ENCODE results near the gene MAGEC3. TPM values are rescaled to one million over a fixed set of nuclear protein-coding genes. Genes with fewer than 3 reads are reported as not detected.

MAGEC3 gene
- total and polyA plus RNA-seq, 2 of the 13 experiments (the other 11 are each of a cell fraction or from before 2014, with no cell fraction given), result not detected

DNA sequence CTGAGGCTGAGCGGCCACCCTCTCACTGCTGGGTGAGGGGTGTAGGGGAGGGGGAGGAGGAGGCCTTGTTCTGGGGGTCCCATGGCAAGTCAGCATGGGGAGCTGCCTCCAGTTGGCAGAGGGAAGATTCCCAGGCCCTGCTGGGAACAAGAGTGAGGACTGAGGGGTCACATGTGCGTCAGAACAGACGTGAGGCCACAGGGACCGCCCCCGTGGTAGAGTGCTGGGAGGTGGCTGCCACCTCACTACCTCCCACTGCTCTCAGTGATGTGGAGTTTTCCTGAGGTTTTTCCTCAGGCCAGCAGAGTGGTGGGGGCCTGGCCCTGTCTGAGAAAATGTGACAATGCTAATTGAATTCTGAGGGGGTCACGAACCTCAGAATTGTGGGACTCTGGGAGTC is 66.1 kb downstream of the MAGEC3 start:
- ChIA-PET CTCF (ENCODE audit: low intra/inter-chr PET ratio, low total read pairs) (no interaction called here), POLR2A (no interaction called here)
- DNase-seq (ENCODE audit: low spot score), result no peak
- no TSS peak for BruUV-seq (replicated peaks)
- H2AFZ ChIP-seq (ENCODE audit: low read length), result no peak overlapping the region
- H3K79me2 ChIP-seq (ENCODE audit: insufficient read depth, low read length), result no peaks in the 10 kb centered on the region
- H3K9me3 ChIP-seq (ENCODE audit: low read length), result no peaks in the 10 kb centered on the region; the same call in 1 of the 2 replicates
- in situ Hi-C loops (cut with HindIII; ENCODE audit: extremely low pct_ligation_motif_present, low pct_unique_long_range_greater_than_20kb), result no loop called here
- no peak overlapping the region for H3K4me3 ChIP-seq (replicated peaks in 1 of 3; ENCODE audit: insufficient read depth in 1 of 3, low read depth in 2 of 3, low read length in 3 of 3)
- no peak overlapping the region for H3K4me2 ChIP-seq (ENCODE audit: low read depth, low read length)
- no peaks in the 10 kb centered on the region for H3K36me3 ChIP-seq (replicated peaks in 1 of 2; ENCODE audit: control insufficient read depth in 1 of 2, insufficient read depth in 2 of 2, low read length in 2 of 2)
- no CpG with 5 or more reads among the region's 6 CpGs for WGBS (ENCODE audit: low lambda C conversion rate)
- TF ChIP-seq, protein P1, sequence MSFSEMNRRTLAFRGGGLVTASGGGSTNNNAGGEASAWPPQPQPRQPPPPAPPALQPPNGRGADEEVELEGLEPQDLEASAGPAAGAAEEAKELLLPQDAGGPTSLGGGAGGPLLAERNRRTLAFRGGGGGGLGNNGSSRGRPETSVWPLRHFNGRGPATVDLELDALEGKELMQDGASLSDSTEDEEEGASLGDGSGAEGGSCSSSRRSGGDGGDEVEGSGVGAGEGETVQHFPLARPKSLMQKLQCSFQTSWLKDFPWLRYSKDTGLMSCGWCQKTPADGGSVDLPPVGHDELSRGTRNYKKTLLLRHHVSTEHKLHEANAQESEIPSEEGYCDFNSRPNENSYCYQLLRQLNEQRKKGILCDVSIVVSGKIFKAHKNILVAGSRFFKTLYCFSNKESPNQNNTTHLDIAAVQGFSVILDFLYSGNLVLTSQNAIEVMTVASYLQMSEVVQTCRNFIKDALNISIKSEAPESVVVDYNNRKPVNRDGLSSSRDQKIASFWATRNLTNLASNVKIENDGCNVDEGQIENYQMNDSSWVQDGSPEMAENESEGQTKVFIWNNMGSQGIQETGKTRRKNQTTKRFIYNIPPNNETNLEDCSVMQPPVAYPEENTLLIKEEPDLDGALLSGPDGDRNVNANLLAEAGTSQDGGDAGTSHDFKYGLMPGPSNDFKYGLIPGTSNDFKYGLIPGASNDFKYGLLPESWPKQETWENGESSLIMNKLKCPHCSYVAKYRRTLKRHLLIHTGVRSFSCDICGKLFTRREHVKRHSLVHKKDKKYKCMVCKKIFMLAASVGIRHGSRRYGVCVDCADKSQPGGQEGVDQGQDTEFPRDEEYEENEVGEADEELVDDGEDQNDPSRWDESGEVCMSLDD (CRISPR knock-in tag; IDR thresholded peaks at IDR 0.05; ENCODE audit: borderline replicate concordance), result no peak
- TF ChIP-seq CCAR2 (optimal IDR thresholded peaks at IDR 0.05; ENCODE audit: low read depth, low read length), result no peak
- TF ChIP-seq FOSL1 (CRISPR knock-in tag; IDR thresholded peaks at IDR 0.05; ENCODE audit: borderline replicate concordance), result no peak
- TF ChIP-seq, protein P2, sequence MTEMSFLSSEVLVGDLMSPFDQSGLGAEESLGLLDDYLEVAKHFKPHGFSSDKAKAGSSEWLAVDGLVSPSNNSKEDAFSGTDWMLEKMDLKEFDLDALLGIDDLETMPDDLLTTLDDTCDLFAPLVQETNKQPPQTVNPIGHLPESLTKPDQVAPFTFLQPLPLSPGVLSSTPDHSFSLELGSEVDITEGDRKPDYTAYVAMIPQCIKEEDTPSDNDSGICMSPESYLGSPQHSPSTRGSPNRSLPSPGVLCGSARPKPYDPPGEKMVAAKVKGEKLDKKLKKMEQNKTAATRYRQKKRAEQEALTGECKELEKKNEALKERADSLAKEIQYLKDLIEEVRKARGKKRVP (CRISPR knock-in tag; IDR thresholded peaks at IDR 0.05), result no peak
- TF ChIP-seq FOXM1 (CRISPR knock-in tag; IDR thresholded peaks at IDR 0.05), result no peak
- no peak for TF ChIP-seq ZNF264 (CRISPR knock-in tag; IDR thresholded peaks at IDR 0.05)
- intact Hi-C loops (cut with micrococcal nuclease; ENCODE audit: unreplicated experiment), result no loop called here
- no peaks in the 10 kb centered on the region for H3K4me1 ChIP-seq (ENCODE audit: insufficient read depth, low read length)
- FAIRE-seq, result no peak
- H3K27ac ChIP-seq (ENCODE audit: extremely low read length, insufficient read depth, low read length), result no peak overlapping the region
- H4K20me1 ChIP-seq (ENCODE audit: insufficient read depth, low read length), result no peaks in the 10 kb centered on the region
- no peak for ATAC-seq
- H3K27me3 ChIP-seq (ENCODE audit: control insufficient read depth in 1 of 2, insufficient read depth in 2 of 2, low read length in 2 of 2), result no peaks in the 10 kb centered on the region
- H3K9ac ChIP-seq (ENCODE audit: insufficient read depth, low read depth, low read length), result no peak overlapping the region
